ENCODE data around the gene ZNF573. TPM values are rescaled to one million over a fixed set of nuclear protein-coding genes. Genes with fewer than 3 reads are reported as not detected.
"Not testable (repeated sequence)": the region's sequence is repeated elsewhere in the genome, so short reads cannot be mapped to it uniquely, and the experiment has no call there.

ZNF573 gene
- total and polyA plus RNA-seq, 9 of the 15 experiments (the other 6 are each of a cell fraction or from before 2014, with no cell fraction given), result 1.5 to 7.9 (median 4.3) TPM

DNA sequence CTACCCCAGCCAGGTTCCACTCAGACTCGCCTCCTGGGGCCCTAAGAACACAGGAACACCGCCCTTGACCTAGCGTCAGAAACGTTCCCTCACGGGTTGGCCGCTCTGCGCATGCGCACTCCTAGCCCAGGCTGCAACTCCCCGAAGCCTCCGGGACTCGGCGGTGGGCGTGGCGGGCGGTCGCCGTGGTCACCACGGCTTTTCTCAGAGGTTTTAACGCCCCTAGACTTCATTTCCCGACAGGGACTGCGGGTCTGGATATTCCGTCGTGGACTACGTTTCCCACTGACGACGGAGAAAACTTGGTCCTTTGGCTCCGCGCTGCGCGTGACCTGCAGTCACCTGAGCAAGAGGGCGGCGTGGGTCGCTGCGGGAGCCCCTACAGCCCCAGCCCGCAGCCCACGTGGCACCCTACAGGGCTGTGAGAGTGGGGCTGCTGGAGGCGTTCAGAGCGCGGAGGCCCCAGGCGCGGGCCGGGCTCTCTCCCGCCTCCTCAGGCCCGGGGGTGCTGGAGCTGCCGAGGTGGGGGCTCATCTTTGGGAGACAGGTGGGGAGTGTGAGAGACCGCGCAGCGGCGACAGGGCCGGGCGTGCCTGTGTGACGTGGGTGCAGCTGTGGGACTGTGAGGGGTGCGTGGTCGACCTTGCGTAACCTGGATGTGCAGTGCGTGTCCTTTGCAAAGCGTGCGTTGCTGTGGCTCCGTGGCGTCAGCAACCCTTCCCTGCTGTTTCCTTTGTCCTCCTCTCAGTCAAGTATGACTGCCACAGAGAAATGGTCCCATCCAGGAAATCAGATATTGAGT lies 38.0 kb upstream of the ZNF573 start:
- ChIA-PET CTCF (ENCODE audit: low intra/inter-chr PET ratio) (no interaction called here), POLR2A (no interaction called here)
- no peaks in the 10 kb centered on the region for H3K9me3 ChIP-seq (replicated peaks; ENCODE audit: control insufficient read depth, insufficient read depth, low read depth, low read length)
- no TSS peak for BruUV-seq (replicated peaks)
- intact Hi-C loops (cut with micrococcal nuclease) (no loop called here), in situ Hi-C loops (cut with MboI) (no loop called here)
- no peaks in the 10 kb centered on the region for H3K9me1 ChIP-seq (ENCODE audit: control insufficient read depth, insufficient read depth, low read length)
- H3K9ac ChIP-seq (ENCODE audit: insufficient read depth in 1 of 2, low read depth in 2 of 2, low read length in 2 of 2), result no peak overlapping the region; a peak in 1 of 4 replicates
- no peak for FAIRE-seq
- no peaks in the 10 kb centered on the region for H3K79me2 ChIP-seq (ENCODE audit: control insufficient read depth, insufficient read depth, low read length)
- H3K27ac ChIP-seq (ENCODE audit: extremely low read depth, low read depth, low read length), result no peak overlapping the region
- no peaks in the 10 kb centered on the region for H3K36me3 ChIP-seq (ENCODE audit: control insufficient read depth, insufficient read depth, low read length)
- ATAC-seq, result no peak
- H2AFZ ChIP-seq (ENCODE audit: low read depth, low read length), result no peak overlapping the region
- H3K4me1 ChIP-seq (replicated peaks in 1 of 2; ENCODE audit: control insufficient read depth in 2 of 2, insufficient read depth in 2 of 2, low read length in 2 of 2), result peaks cover 0 to 7% of the 10 kb centered on the region in 2 experiments; a peak in 2 of 5 replicates
- WGBS (ENCODE audit: insufficient coverage, low coverage, missing lambda C conversion rate), result 14% methylated on average over 40 of the region's 60 CpGs
- H4K20me1 ChIP-seq (replicated peaks; ENCODE audit: control insufficient read depth, insufficient read depth, low read length), result no peaks in the 10 kb centered on the region
- no peak overlapping the region for H3K4me2 ChIP-seq (ENCODE audit: insufficient read depth, low read length)
- peaks cover 0 to 2% of the 10 kb centered on the region in 2 experiments; a peak in 1 of 5 replicates for H3K27me3 ChIP-seq (ENCODE audit: control insufficient read depth in 2 of 2, insufficient read depth in 2 of 2, low read length in 2 of 2)
- H3K4me3 ChIP-seq, result no peak overlapping the region
- peak in 2 of 4 experiments; percentile 5 to 9 for DNase-seq (ENCODE audit: extremely low read depth in 1 of 4, low spot score in 3 of 4)
- TF ChIP-seq NRF1 (conservative IDR thresholded peaks at IDR 0.05 in 1 of 2, IDR thresholded peaks at IDR 0.05 in 1 of 2) (peak; percentile 82 to 84), PRPF4 (IDR thresholded peaks at IDR 0.05; ENCODE audit: insufficient read depth, low read depth, low read length, poor library complexity, severe bottlenecking) (no peak)

DNA sequence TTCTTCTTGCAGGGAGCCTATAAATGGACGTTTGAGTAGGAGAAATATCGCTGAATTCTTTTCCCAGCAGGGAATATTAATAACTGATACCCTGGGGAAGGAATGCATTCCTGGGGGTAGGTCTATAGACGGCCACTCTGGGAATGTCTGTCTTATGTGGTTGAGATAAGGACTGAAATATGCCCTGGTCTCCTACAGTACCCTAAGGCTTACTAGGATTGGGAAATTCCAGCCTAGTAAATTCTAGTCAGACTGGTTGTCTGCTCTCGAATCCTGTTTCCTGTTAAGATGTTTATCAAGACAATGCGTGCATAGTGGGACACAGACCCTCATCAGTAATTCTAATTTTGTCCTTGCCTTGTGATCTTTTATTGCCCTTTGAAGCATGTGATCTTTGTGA lies 36.2 kb upstream of the ZNF573 start:
- in situ Hi-C loops (cut with MboI); FAIRE-seq; H3K4me2 ChIP-seq (ENCODE audit: insufficient read depth, low read length); H3K27ac ChIP-seq (ENCODE audit: extremely low read depth, low read depth, low read length); H3K36me3 ChIP-seq (ENCODE audit: control insufficient read depth, insufficient read depth, low read length); H3K27me3 ChIP-seq (ENCODE audit: control insufficient read depth in 2 of 2, insufficient read depth in 2 of 2, low read length in 2 of 2); BruUV-seq (replicated peaks); H3K9ac ChIP-seq (ENCODE audit: insufficient read depth in 1 of 2, low read depth in 2 of 2, low read length in 2 of 2); H3K4me1 ChIP-seq (replicated peaks in 1 of 2; ENCODE audit: control insufficient read depth in 2 of 2, insufficient read depth in 2 of 2, low read length in 2 of 2); H2AFZ ChIP-seq (ENCODE audit: low read depth, low read length); H3K4me3 ChIP-seq; H3K9me3 ChIP-seq (replicated peaks; ENCODE audit: control insufficient read depth, insufficient read depth, low read depth, low read length); CTCF ChIA-PET (ENCODE audit: low intra/inter-chr PET ratio); DNase-seq (ENCODE audit: extremely low read depth in 1 of 4, low spot score in 3 of 4); H3K79me2 ChIP-seq (ENCODE audit: control insufficient read depth, insufficient read depth, low read length); H3K9me1 ChIP-seq (ENCODE audit: control insufficient read depth, insufficient read depth, low read length); H4K20me1 ChIP-seq (replicated peaks; ENCODE audit: control insufficient read depth, insufficient read depth, low read length); ATAC-seq; intact Hi-C loops (cut with micrococcal nuclease): not testable (repeated sequence)
- WGBS (ENCODE audit: insufficient coverage, low coverage, missing lambda C conversion rate), result 0% methylated on average over 5 of the region's 5 CpGs
- POLR2A ChIA-PET, result interaction anchor here (0.6 kb wide), 1 partner anchor 376 kb away, joined by 4 read pairs; no protein-coding TSS in a partner anchor

Data from K562 (cell line).